HFFc6 (cell line): ENCODE measurements around the gene TMC1. TPM values are rescaled to one million over a fixed set of nuclear protein-coding genes. Genes with fewer than 3 reads are reported as not detected.

Source experiments
- DNase-seq: peaks from one replicate; pipeline ENCODE4 v3.0.0-alpha.2; 2018
- H3K27ac Mint-ChIP-seq: 2 replicates; pipeline ENCODE4 v1.8.0; 2020; ENCODE audit warnings: mild to moderate bottlenecking, mixed read lengths
- H3K27me3 Mint-ChIP-seq: 2 replicates; pipeline ENCODE4 v1.8.0; 2021; ENCODE audit warnings: mild to moderate bottlenecking, moderate library complexity, mixed read lengths; ENCODE audit not compliant: insufficient read depth
- H3K36me3 Mint-ChIP-seq: 2 replicates; pipeline ENCODE4 v1.8.0; 2021; ENCODE audit warnings: low read depth, mixed read lengths
- H3K4me1 Mint-ChIP-seq: 2 replicates; pipeline ENCODE4 v1.8.0; 2020; ENCODE audit warnings: low read depth, mixed read lengths
- H3K4me3 Mint-ChIP-seq: 2 replicates; pipeline ENCODE4 v1.8.0; 2020; ENCODE audit warnings: mild to moderate bottlenecking, moderate library complexity, mixed read lengths
- H3K9me3 Mint-ChIP-seq: 2 replicates; pipeline ENCODE4 v1.8.0; 2020; ENCODE audit warnings: mild to moderate bottlenecking, mixed read lengths
- total RNA-seq, 6 experiments: library from RNA; stranded (reverse); fragmentation: NEBNext Ultra II Directional; extraction: Animal tissue kit (Norgen Biotek cat#: 25700); gene quantifications; 2 replicates in 1 of 6; 3 replicates in 5 of 6; pipeline ENCODE4 v1.2.3, GENCODE V29; 2021
- TF ChIP-seq, protein P1 (sequence below): fragments of 200-600 bp; sonication (generic); IDR thresholded peaks from 2 replicates; pipeline ENCODE4 v1.5.0; 2021; ENCODE audit warnings: antibody characterized with exemption, mild to moderate bottlenecking

Gene TMC1
- total RNA-seq, 6 experiments from 2014 or later: 0.09 to 1.1 (median 0.65) TPM

DNA sequence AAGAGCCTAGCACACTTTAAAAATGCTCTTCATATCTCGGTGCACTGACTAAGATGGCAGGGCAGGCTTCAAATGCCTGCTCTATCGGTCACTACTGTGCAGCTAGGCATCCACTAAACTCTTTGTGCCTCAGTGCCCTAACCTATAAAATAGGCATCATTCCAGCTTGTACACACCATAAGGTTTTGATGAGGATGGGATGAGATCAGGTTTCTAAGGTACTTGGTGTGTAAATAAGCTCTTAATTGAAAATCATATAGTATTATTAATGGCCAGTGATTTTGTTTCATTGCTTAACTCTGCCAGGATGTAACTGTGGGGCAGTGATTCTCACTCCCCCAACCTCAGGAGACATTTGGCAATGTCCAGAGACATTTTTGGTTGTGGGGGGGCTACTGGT, 352.9 kb downstream of the TMC1 start:
- peaks cover 13% of the 10 kb centered on the region; the same call in 1 of the 2 replicates for H3K36me3 Mint-ChIP-seq
- TF ChIP-seq, protein P1, sequence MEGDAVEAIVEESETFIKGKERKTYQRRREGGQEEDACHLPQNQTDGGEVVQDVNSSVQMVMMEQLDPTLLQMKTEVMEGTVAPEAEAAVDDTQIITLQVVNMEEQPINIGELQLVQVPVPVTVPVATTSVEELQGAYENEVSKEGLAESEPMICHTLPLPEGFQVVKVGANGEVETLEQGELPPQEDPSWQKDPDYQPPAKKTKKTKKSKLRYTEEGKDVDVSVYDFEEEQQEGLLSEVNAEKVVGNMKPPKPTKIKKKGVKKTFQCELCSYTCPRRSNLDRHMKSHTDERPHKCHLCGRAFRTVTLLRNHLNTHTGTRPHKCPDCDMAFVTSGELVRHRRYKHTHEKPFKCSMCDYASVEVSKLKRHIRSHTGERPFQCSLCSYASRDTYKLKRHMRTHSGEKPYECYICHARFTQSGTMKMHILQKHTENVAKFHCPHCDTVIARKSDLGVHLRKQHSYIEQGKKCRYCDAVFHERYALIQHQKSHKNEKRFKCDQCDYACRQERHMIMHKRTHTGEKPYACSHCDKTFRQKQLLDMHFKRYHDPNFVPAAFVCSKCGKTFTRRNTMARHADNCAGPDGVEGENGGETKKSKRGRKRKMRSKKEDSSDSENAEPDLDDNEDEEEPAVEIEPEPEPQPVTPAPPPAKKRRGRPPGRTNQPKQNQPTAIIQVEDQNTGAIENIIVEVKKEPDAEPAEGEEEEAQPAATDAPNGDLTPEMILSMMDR: no peak
- no peaks in the 10 kb centered on the region for H3K9me3 Mint-ChIP-seq
- DNase-seq: no peak
- H3K27me3 Mint-ChIP-seq: no peaks in the 10 kb centered on the region
- H3K27ac Mint-ChIP-seq: no peak overlapping the region
- no peak overlapping the region for H3K4me3 Mint-ChIP-seq
- H3K4me1 Mint-ChIP-seq: peaks cover 56% of the 10 kb centered on the region

DNA sequence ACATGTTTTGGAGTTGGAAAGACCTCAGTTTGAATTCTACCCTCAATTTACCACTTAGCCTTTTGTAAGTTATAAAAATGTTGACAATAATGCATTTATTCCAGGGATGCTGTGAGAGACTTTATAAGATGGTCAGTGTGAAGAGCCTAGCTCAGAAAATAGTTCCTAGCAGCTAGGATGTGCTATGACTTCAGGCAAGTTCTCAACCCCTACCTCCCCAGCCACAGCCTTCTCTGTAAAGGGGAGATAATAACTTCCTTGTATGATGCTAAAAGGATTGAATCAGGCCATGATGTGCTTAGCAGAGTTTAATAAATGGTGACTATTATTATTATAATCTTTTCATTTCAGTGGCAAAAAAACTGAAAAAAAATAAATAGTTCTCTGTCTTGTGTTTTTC, 353.8 kb downstream of the TMC1 start:
- Mint-ChIP-seq H3K27ac (no peak overlapping the region), H3K4me1 (peaks cover 56% of the 10 kb centered on the region), H3K9me3 (no peaks in the 10 kb centered on the region), H3K27me3 (no peaks in the 10 kb centered on the region), H3K36me3 (peaks cover 13% of the 10 kb centered on the region; the same call in 1 of the 2 replicates), H3K4me3 (no peak overlapping the region)
- TF ChIP-seq, protein P1: no peak
- no peak for DNase-seq

DNA sequence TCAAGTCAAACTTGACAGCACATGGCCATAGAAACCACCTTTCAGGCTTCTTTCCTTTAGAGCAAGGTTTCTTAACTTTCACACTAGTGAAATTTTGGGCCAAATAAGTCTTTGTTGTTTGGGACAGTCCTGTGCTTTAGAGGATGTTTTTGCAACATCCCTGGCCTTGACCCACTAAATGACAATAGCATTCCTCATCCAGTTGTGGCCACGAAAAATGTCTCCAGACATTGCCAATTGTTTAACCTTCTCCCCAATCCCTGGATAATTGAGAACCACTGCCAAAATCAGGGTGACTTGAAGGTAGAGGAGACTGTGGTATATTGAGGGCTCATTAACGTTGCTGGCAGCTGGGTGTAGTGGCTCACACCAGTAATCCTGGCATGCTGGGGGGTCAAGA, 359.4 kb downstream of the TMC1 start:
- Mint-ChIP-seq H3K27me3 (peaks cover 6% of the 10 kb centered on the region), H3K27ac (no peak overlapping the region), H3K36me3 (peaks cover 13% of the 10 kb centered on the region; the same call in 1 of the 2 replicates), H3K4me3 (no peak overlapping the region), H3K9me3 (no peaks in the 10 kb centered on the region), H3K4me1 (peaks cover 45% of the 10 kb centered on the region)
- no peak for DNase-seq
- TF ChIP-seq, protein P1: no peak

DNA sequence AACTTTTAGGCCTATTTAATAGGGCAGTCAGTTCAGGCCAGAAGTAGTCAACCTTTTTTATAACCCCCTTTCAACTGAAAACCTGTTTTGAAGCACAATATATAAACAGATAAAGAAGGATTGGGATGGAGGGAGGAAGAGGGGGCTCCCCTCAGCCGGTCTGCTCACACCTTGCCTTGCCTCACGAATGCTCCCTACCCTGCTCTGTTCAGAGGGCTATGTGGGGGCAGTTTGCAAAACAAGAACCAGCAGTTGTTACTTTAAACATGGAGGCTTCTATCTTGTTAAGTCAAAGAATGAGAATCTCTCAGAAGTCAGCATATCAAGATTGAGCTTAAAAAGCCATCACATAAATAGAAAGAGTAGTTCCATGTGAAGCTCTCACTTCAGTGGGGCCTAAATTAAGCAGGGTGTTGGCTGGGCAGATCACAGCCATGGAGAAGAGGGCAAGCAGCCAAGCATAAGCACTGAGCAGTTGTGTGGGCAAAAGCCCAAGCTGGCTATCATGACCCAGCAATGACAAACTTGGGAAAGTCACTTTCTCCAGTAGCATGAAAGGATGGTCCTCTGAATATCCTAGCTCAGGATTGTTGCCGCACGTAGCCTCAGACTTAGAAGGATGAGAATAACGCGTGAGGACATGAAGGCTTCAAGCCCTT, 360.8 kb downstream of the TMC1 start:
- H3K4me1 Mint-ChIP-seq: peaks cover 37% of the 10 kb centered on the region
- no peak for DNase-seq

DNA sequence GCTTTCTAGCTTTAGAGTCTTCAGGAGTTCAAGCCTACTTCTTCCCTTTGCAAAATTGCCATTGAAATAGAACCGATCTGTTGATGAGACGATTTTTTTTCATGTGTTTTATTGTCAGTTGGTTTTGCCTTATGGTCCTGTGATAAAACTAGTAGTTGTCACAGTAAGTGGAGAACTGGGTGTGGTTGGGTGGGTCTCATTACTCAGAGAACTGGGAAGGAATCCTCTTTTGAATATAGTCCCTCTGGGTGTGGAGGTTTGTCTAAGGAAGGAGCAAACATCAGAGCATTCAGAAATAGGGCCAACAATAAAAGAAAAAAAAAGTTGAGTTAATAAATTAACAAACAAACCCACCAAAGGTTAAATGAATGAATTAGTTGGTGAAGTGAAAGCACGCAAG, 362.5 kb downstream of the TMC1 start:
- H3K27me3 Mint-ChIP-seq: peaks cover 6% of the 10 kb centered on the region
- no peak overlapping the region for H3K4me3 Mint-ChIP-seq
- H3K27ac Mint-ChIP-seq: no peak overlapping the region
- H3K4me1 Mint-ChIP-seq: peaks cover 50% of the 10 kb centered on the region
- no peaks in the 10 kb centered on the region for H3K9me3 Mint-ChIP-seq
- DNase-seq: no peak
- TF ChIP-seq, protein P1: no peak
- H3K36me3 Mint-ChIP-seq: peaks cover 13% of the 10 kb centered on the region

More for the DNA sequence above, 360.8 kb downstream of the TMC1 start:
- Mint-ChIP-seq H3K36me3 (peaks cover 18% of the 10 kb centered on the region), H3K27ac (no peak overlapping the region), H3K4me3 (no peak overlapping the region), H3K27me3 (peaks cover 6% of the 10 kb centered on the region), H3K9me3 (no peaks in the 10 kb centered on the region)
- TF ChIP-seq, protein P1: no peak
